ENCODE results near the gene ADAD2.
"Not testable (repeated sequence)": the region's sequence is repeated elsewhere in the genome, so short reads cannot be mapped to it uniquely, and the experiment has no call there.

ADAD2 gene

GRCh38 chr16:84207251-84207650 is 16.3 kb downstream of the ADAD2 start:
- Histone ChIP-seq H3K27me3 (ENCODE audit: control insufficient read depth in 1 of 2, insufficient read depth in 2 of 2, low read length in 2 of 2) (no peaks in the 10 kb centered on the region), H3K4me1 (ENCODE audit: control insufficient read depth in 1 of 2, insufficient read depth in 2 of 2, low read length in 2 of 2) (no peaks in the 10 kb centered on the region), H3K27ac (ENCODE audit: low read depth, low read length) (no peak overlapping the region)

GRCh38 chr16:84207879-84208278 is 16.9 kb downstream of the ADAD2 start:
- H3K4me1 ChIP-seq (ENCODE audit: control insufficient read depth in 1 of 2, insufficient read depth in 2 of 2, low read length in 2 of 2) = no peaks in the 10 kb centered on the region
- no peak overlapping the region for H3K9ac ChIP-seq (ENCODE audit: low read depth in 1 of 2, low read length in 2 of 2)
- no peak overlapping the region for H3K4me3 ChIP-seq (ENCODE audit: low read depth in 1 of 2, low read length in 2 of 2)
- no peaks in the 10 kb centered on the region for H3K9me3 ChIP-seq (ENCODE audit: control insufficient read depth in 1 of 2, low read length in 2 of 2)
- no peak overlapping the region for H3K27ac ChIP-seq (ENCODE audit: low read depth, low read length)
- H3K36me3 ChIP-seq (ENCODE audit: control insufficient read depth in 1 of 2, insufficient read depth in 2 of 2, low read length in 2 of 2) = no peaks in the 10 kb centered on the region
- no peaks in the 10 kb centered on the region for H3K27me3 ChIP-seq (ENCODE audit: control insufficient read depth in 1 of 2, insufficient read depth in 2 of 2, low read length in 2 of 2)

More at GRCh38 chr16:84207251-84207650, 16.3 kb downstream of the ADAD2 start:
- H3K9ac ChIP-seq (ENCODE audit: low read depth in 1 of 2, low read length in 2 of 2) = no peak overlapping the region
- no peaks in the 10 kb centered on the region for H3K36me3 ChIP-seq (ENCODE audit: control insufficient read depth in 1 of 2, insufficient read depth in 2 of 2, low read length in 2 of 2)
- H3K9me3 ChIP-seq (ENCODE audit: control insufficient read depth in 1 of 2, low read length in 2 of 2) = no peaks in the 10 kb centered on the region
- no peak overlapping the region for H3K4me3 ChIP-seq (ENCODE audit: low read depth in 1 of 2, low read length in 2 of 2)

GRCh38 chr16:84209989-84210388 is 19.0 kb downstream of the ADAD2 start:
- no peaks in the 10 kb centered on the region for H3K27me3 ChIP-seq (ENCODE audit: control insufficient read depth in 1 of 2, insufficient read depth in 2 of 2, low read length in 2 of 2)
- no peak overlapping the region for H3K9ac ChIP-seq (ENCODE audit: low read depth in 1 of 2, low read length in 2 of 2)
- H3K9me3 ChIP-seq (ENCODE audit: control insufficient read depth in 1 of 2, low read length in 2 of 2) = no peaks in the 10 kb centered on the region

GRCh38 chr16:84212154-84212553 is 21.2 kb downstream of the ADAD2 start:
- Histone ChIP-seq H3K9ac (ENCODE audit: low read depth in 1 of 2, low read length in 2 of 2) (no peak overlapping the region), H3K27me3 (ENCODE audit: control insufficient read depth in 1 of 2, insufficient read depth in 2 of 2, low read length in 2 of 2) (no peaks in the 10 kb centered on the region), H3K4me3 (ENCODE audit: low read depth in 1 of 2, low read length in 2 of 2) (no peak overlapping the region), H3K36me3 (ENCODE audit: control insufficient read depth in 1 of 2, insufficient read depth in 2 of 2, low read length in 2 of 2) (no peaks in the 10 kb centered on the region), H3K4me1 (ENCODE audit: control insufficient read depth in 1 of 2, insufficient read depth in 2 of 2, low read length in 2 of 2) (no peaks in the 10 kb centered on the region), H3K27ac (ENCODE audit: low read depth, low read length) (no peak overlapping the region), H3K9me3 (ENCODE audit: control insufficient read depth in 1 of 2, low read length in 2 of 2) (no peaks in the 10 kb centered on the region)

More at GRCh38 chr16:84209989-84210388, 19.0 kb downstream of the ADAD2 start:
- no peaks in the 10 kb centered on the region for H3K36me3 ChIP-seq (ENCODE audit: control insufficient read depth in 1 of 2, insufficient read depth in 2 of 2, low read length in 2 of 2)
- H3K4me1 ChIP-seq (ENCODE audit: control insufficient read depth in 1 of 2, insufficient read depth in 2 of 2, low read length in 2 of 2) = no peaks in the 10 kb centered on the region
- H3K27ac ChIP-seq (ENCODE audit: low read depth, low read length) = no peak overlapping the region
- H3K4me3 ChIP-seq (ENCODE audit: low read depth in 1 of 2, low read length in 2 of 2) = no peak overlapping the region

- Histone ChIP-seq H3K27me3 (ENCODE audit: control insufficient read depth in 1 of 2, insufficient read depth in 2 of 2, low read length in 2 of 2) (no peaks in the 10 kb centered on the region), H3K4me3 (ENCODE audit: low read depth in 1 of 2, low read length in 2 of 2) (no peak overlapping the region), H3K9ac (ENCODE audit: low read depth in 1 of 2, low read length in 2 of 2) (no peak overlapping the region), H3K27ac (ENCODE audit: low read depth, low read length) (no peak overlapping the region), H3K9me3 (ENCODE audit: control insufficient read depth in 1 of 2, low read length in 2 of 2) (no peaks in the 10 kb centered on the region), H3K36me3 (ENCODE audit: control insufficient read depth in 1 of 2, insufficient read depth in 2 of 2, low read length in 2 of 2) (no peaks in the 10 kb centered on the region), H3K4me1 (ENCODE audit: control insufficient read depth in 1 of 2, insufficient read depth in 2 of 2, low read length in 2 of 2) (no peaks in the 10 kb centered on the region)
Measured at GRCh38 chr16:84212631-84213030, 21.7 kb downstream of the ADAD2 start.

- Histone ChIP-seq H3K27me3 (ENCODE audit: control insufficient read depth in 1 of 2, insufficient read depth in 2 of 2, low read length in 2 of 2) (no peaks in the 10 kb centered on the region), H3K9me3 (ENCODE audit: control insufficient read depth in 1 of 2, low read length in 2 of 2) (no peaks in the 10 kb centered on the region), H3K4me1 (ENCODE audit: control insufficient read depth in 1 of 2, insufficient read depth in 2 of 2, low read length in 2 of 2) (no peaks in the 10 kb centered on the region), H3K27ac (ENCODE audit: low read depth, low read length) (no peak overlapping the region), H3K9ac (ENCODE audit: low read depth in 1 of 2, low read length in 2 of 2) (no peak overlapping the region), H3K36me3 (ENCODE audit: control insufficient read depth in 1 of 2, insufficient read depth in 2 of 2, low read length in 2 of 2) (no peaks in the 10 kb centered on the region), H3K4me3 (ENCODE audit: low read depth in 1 of 2, low read length in 2 of 2) (no peak overlapping the region)
Measured at GRCh38 chr16:84214451-84215066, 23.6 kb downstream of the ADAD2 start.

DNA sequence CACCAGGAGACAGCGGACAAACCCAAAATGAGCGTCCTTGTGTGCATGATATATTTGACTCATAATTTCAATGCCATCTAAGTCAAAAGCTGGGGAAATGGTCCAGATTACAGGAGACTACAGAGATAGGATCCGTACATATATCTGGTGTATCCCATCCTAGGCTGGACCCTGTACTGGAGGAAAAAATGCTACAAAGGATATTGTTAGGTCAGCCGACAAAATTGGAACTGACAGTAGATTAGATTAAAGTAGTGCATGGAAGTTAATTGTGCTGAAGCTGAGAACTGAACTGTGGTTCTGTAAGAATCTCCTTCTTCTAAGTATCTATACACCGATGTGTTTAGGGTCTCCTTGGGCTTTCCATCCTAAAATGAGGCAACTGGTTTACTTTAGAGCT is 24.6 kb downstream of the ADAD2 start:
- H3K27me3 ChIP-seq (ENCODE audit: control insufficient read depth in 1 of 2, insufficient read depth in 2 of 2, low read length in 2 of 2) = no peaks in the 10 kb centered on the region
- H3K4me1 ChIP-seq (ENCODE audit: control insufficient read depth in 1 of 2, insufficient read depth in 2 of 2, low read length in 2 of 2) = no peaks in the 10 kb centered on the region
- no peak overlapping the region for H3K27ac ChIP-seq (ENCODE audit: low read depth, low read length)
- no peaks in the 10 kb centered on the region for H3K36me3 ChIP-seq (ENCODE audit: control insufficient read depth in 1 of 2, insufficient read depth in 2 of 2, low read length in 2 of 2)
- H3K4me3 ChIP-seq (ENCODE audit: low read depth in 1 of 2, low read length in 2 of 2) = no peak overlapping the region
- no peaks in the 10 kb centered on the region for H3K9me3 ChIP-seq (ENCODE audit: control insufficient read depth in 1 of 2, low read length in 2 of 2)
- H3K9ac ChIP-seq (ENCODE audit: low read depth in 1 of 2, low read length in 2 of 2) = no peak overlapping the region

GRCh38 chr16:84216144-84216543 is 25.2 kb downstream of the ADAD2 start:
- not testable (repeated sequence) for H3K36me3 ChIP-seq (ENCODE audit: control insufficient read depth in 1 of 2, insufficient read depth in 2 of 2, low read length in 2 of 2); H3K4me3 ChIP-seq (ENCODE audit: low read depth in 1 of 2, low read length in 2 of 2); H3K9me3 ChIP-seq (ENCODE audit: control insufficient read depth in 1 of 2, low read length in 2 of 2); H3K27ac ChIP-seq (ENCODE audit: low read depth, low read length); H3K4me1 ChIP-seq (ENCODE audit: control insufficient read depth in 1 of 2, insufficient read depth in 2 of 2, low read length in 2 of 2); H3K9ac ChIP-seq (ENCODE audit: low read depth in 1 of 2, low read length in 2 of 2); H3K27me3 ChIP-seq (ENCODE audit: control insufficient read depth in 1 of 2, insufficient read depth in 2 of 2, low read length in 2 of 2)

DNA sequence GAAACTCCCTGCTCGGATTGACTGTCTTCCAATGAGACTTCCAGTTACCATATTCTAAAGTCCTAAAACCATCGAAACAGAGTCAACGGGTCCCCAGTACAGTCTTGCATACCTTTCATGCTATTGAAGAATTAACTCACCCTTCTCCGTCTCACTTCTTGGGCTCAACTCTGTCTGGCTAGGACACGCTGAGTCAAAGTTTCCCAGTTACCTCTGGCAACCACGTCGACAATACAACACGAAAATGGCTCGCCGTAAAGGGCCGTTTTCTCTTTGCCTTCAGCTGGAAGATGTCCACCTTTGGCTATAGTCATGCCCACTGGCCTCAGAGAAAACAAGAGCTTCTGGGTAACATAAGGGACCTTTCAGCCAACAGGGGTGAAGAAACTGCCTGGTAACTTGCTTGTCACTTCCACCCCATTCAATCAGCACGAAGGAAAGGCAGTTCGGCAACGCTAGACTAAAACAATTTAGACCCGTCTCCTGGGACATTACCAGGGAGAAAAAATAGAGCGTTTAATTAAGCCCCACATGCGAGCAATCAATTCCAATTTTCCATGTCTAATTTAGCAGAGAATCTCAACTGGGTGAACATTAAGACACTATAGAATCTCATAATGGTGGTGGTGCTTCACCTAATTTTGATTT is 27.3 kb downstream of the ADAD2 start:
- H3K9ac ChIP-seq (ENCODE audit: low read depth in 1 of 2, low read length in 2 of 2) = no peak overlapping the region
- H3K27ac ChIP-seq (ENCODE audit: low read depth, low read length) = no peak overlapping the region
- H3K27me3 ChIP-seq (ENCODE audit: control insufficient read depth in 1 of 2, insufficient read depth in 2 of 2, low read length in 2 of 2) = no peaks in the 10 kb centered on the region
- H3K4me3 ChIP-seq (ENCODE audit: low read depth in 1 of 2, low read length in 2 of 2) = no peak overlapping the region
- H3K4me1 ChIP-seq (ENCODE audit: control insufficient read depth in 1 of 2, insufficient read depth in 2 of 2, low read length in 2 of 2) = no peaks in the 10 kb centered on the region
- no peaks in the 10 kb centered on the region for H3K36me3 ChIP-seq (ENCODE audit: control insufficient read depth in 1 of 2, insufficient read depth in 2 of 2, low read length in 2 of 2)
- H3K9me3 ChIP-seq (ENCODE audit: control insufficient read depth in 1 of 2, low read length in 2 of 2) = no peaks in the 10 kb centered on the region

- no peaks in the 10 kb centered on the region for H3K36me3 ChIP-seq (ENCODE audit: control insufficient read depth in 1 of 2, insufficient read depth in 2 of 2, low read length in 2 of 2)
- no peaks in the 10 kb centered on the region for H3K4me1 ChIP-seq (ENCODE audit: control insufficient read depth in 1 of 2, insufficient read depth in 2 of 2, low read length in 2 of 2)
- no peaks in the 10 kb centered on the region for H3K27me3 ChIP-seq (ENCODE audit: control insufficient read depth in 1 of 2, insufficient read depth in 2 of 2, low read length in 2 of 2)
- H3K4me3 ChIP-seq (ENCODE audit: low read depth in 1 of 2, low read length in 2 of 2) = no peak overlapping the region
- H3K9me3 ChIP-seq (ENCODE audit: control insufficient read depth in 1 of 2, low read length in 2 of 2) = no peaks in the 10 kb centered on the region
- no peak overlapping the region for H3K9ac ChIP-seq (ENCODE audit: low read depth in 1 of 2, low read length in 2 of 2)
- H3K27ac ChIP-seq (ENCODE audit: low read depth, low read length) = no peak overlapping the region
Measured at GRCh38 chr16:84218956-84219355, 28.0 kb downstream of the ADAD2 start.
